ENCODE results near the gene CAST. TPM values are rescaled to one million over a fixed set of nuclear protein-coding genes. Genes with fewer than 3 reads are reported as not detected.

Gene CAST
- total RNA-seq, 1 donor from 2014 or later = 523 TPM

GRCh38 chr5:96662725-96663518 lies 746 bp downstream of the CAST start:
- intact Hi-C loops (cut with micrococcal nuclease) = no loop called here
- DNase-seq (peak; percentile 96), ATAC-seq (peak; percentile 94)

GRCh38 chr5:96663608-96664007 lies 1.4 kb downstream of the CAST start:
- intact Hi-C loops (cut with micrococcal nuclease) = no loop called here
- ATAC-seq (no peak), DNase-seq (no peak)

GRCh38 chr5:96664669-96665068 lies 2.5 kb downstream of the CAST start:
- ATAC-seq (no peak), DNase-seq (no peak)
- intact Hi-C loops (cut with micrococcal nuclease) = no loop called here

GRCh38 chr5:96668725-96669124 lies 6.5 kb downstream of the CAST start:
- intact Hi-C loops (cut with micrococcal nuclease) = no loop called here
- peak; percentile 35 for ATAC-seq
- DNase-seq = no peak

GRCh38 chr5:96669909-96670308 lies 7.7 kb downstream of the CAST start:
- intact Hi-C loops (cut with micrococcal nuclease) = no loop called here
- DNase-seq (no peak), ATAC-seq (no peak)

- no peak for DNase-seq
- ATAC-seq = peak; percentile 16
- intact Hi-C loops (cut with micrococcal nuclease) = no loop called here
Measured at GRCh38 chr5:96671441-96671840, 9.3 kb downstream of the CAST start.

- DNase-seq (no peak), ATAC-seq (no peak)
- intact Hi-C loops (cut with micrococcal nuclease) = no loop called here
Measured at GRCh38 chr5:96673127-96673526, 11.0 kb downstream of the CAST start.

GRCh38 chr5:96675882-96676281 lies 13.7 kb downstream of the CAST start:
- DNase-seq (no peak), ATAC-seq (no peak)
- intact Hi-C loops (cut with micrococcal nuclease) = no loop called here

GRCh38 chr5:96677496-96677895 lies 15.3 kb downstream of the CAST start:
- intact Hi-C loops (cut with micrococcal nuclease) = no loop called here
- ATAC-seq = no peak

GRCh38 chr5:96679293-96679692 lies 17.1 kb downstream of the CAST start:
- ATAC-seq (no peak), DNase-seq (no peak)
- intact Hi-C loops (cut with micrococcal nuclease) = no loop called here

More at GRCh38 chr5:96677496-96677895, 15.3 kb downstream of the CAST start:
- DNase-seq = no peak

GRCh38 chr5:96680759-96681470 lies 18.7 kb downstream of the CAST start:
- DNase-seq (no peak), ATAC-seq (no peak)
- intact Hi-C loops (cut with micrococcal nuclease) = no loop called here

GRCh38 chr5:96683392-96683791 lies 21.2 kb downstream of the CAST start:
- intact Hi-C loops (cut with micrococcal nuclease) = no loop called here
- DNase-seq (no peak), ATAC-seq (no peak)

- intact Hi-C loops (cut with micrococcal nuclease) = no loop called here
- ATAC-seq = no peak
- no peak for DNase-seq
Measured at GRCh38 chr5:96683810-96684209, 21.6 kb downstream of the CAST start.

GRCh38 chr5:96687080-96687479 lies 24.9 kb downstream of the CAST start:
- intact Hi-C loops (cut with micrococcal nuclease) = no loop called here
- DNase-seq (no peak), ATAC-seq (no peak)

- ATAC-seq (peak; percentile 73), DNase-seq (no peak)
- intact Hi-C loops (cut with micrococcal nuclease) = no loop called here
Measured at GRCh38 chr5:96687812-96688453, 25.8 kb downstream of the CAST start.

- no peak for DNase-seq
- intact Hi-C loops (cut with micrococcal nuclease) = no loop called here
- no peak for ATAC-seq
Measured at GRCh38 chr5:96690861-96691260, 28.7 kb downstream of the CAST start.

- intact Hi-C loops (cut with micrococcal nuclease) = no loop called here
- no peak for DNase-seq
- peak; percentile 51 for ATAC-seq
Measured at GRCh38 chr5:96691503-96692303, 29.5 kb downstream of the CAST start.

- intact Hi-C loops (cut with micrococcal nuclease) = no loop called here
- peak; percentile 15 for ATAC-seq
- DNase-seq = no peak
Measured at GRCh38 chr5:96692441-96692840, 30.3 kb downstream of the CAST start.

- ATAC-seq = no peak
- intact Hi-C loops (cut with micrococcal nuclease) = no loop called here
- no peak for DNase-seq
Measured at GRCh38 chr5:96699186-96699820, 37.1 kb downstream of the CAST start.
